Endothelial cell of umbilical vein (primary cell): Measurements from ENCODE around the gene PPFIA1. TPM values are rescaled to one million over a fixed set of nuclear protein-coding genes. Genes with fewer than 3 reads are reported as not detected.

Experiments used
- BruUV-seq: library from RNA; stranded (reverse); fragments of 400-500 nt; replicated peaks from 2 replicates; lab custom pipeline; 2021; lab: Mats Ljungman, UMichigan
- CTCF ChIA-PET: fragments of 300-600, 350-600 bp; sonication (Branson Sonifier 250); formaldehyde crosslinking; loops from one replicate; lab custom pipeline; 2021; ENCODE audit warnings: antibody characterized with exemption, inconsistent platforms; lab: Charles Lee
- POLR2A ChIA-PET: fragments of 300-600, 350-600 bp; sonication (Branson Sonifier 250); formaldehyde crosslinking; loops from one replicate; lab custom pipeline; 2021; ENCODE audit warnings: antibody characterized with exemption, inconsistent platforms; lab: Charles Lee
- DNase-seq: peaks from one replicate; pipeline ENCODE4 v3.0.0-alpha.2; 2011; ENCODE audit warnings: low read depth, low spot score
- FAIRE-seq: peaks from 2 replicates; lab custom pipeline; 2011; peaks lifted over from hg19 to GRCh38; lab: Jason Lieb, UNC
- H2AFZ ChIP-seq: 2 replicates; pipeline ENCODE4 v1.6.0; 2012; ENCODE audit warnings: low read depth, low read length, control low read depth, inconsistent platforms
- H3K27ac ChIP-seq: 2 replicates; pipeline ENCODE4 v1.5.1; 2011; ENCODE audit warnings: low read depth, mild to moderate bottlenecking, control low read depth, low read length, moderate library complexity; ENCODE audit not compliant: insufficient read depth
- H3K27me3 ChIP-seq, 2 experiments: 2 replicates each; pipeline versions ENCODE4 v1.6.0 to v1.6.1; 2011; ENCODE audit warnings: low read length in 2 of 2, mixed read lengths in 1 of 2; ENCODE audit not compliant: control insufficient read depth in 2 of 2, insufficient read depth in 2 of 2
- H3K36me3 ChIP-seq, 2 experiments: 2 replicates in 1 of 2; 3 replicates in 1 of 2; pipeline ENCODE4 v1.5.1; 2011; ENCODE audit warnings: low read length in 2 of 2, mild to moderate bottlenecking in 1 of 2, moderate library complexity in 1 of 2; ENCODE audit not compliant: control insufficient read depth in 2 of 2, insufficient read depth in 2 of 2; ENCODE audit errors: extremely low read depth in 1 of 2
- H3K4me1 ChIP-seq: 3 replicates; pipeline ENCODE4 v1.5.1; 2011; ENCODE audit warnings: mild to moderate bottlenecking, low read length; ENCODE audit not compliant: control insufficient read depth, insufficient read depth; ENCODE audit errors: extremely low read depth
- H3K4me2 ChIP-seq: 2 replicates; pipeline ENCODE4 v1.6.1; 2011; ENCODE audit warnings: low read length, control low read depth, mixed read lengths; ENCODE audit not compliant: insufficient read depth
- H3K4me3 ChIP-seq, 3 experiments: fragments of 200-600 bp in 1 of 3; sonication (generic), shearing (Covaris generic) in 1 of 3; replicated peaks in 1 of 3; 2 replicates each; pipeline ENCODE4 v1.5.1; 2011 to 2016; ENCODE audit warnings: control low read depth in 3 of 3, low read length in 3 of 3, mild to moderate bottlenecking in 2 of 3, inconsistent platforms in 1 of 3, low read depth in 1 of 3, moderate library complexity in 1 of 3; ENCODE audit not compliant: insufficient read depth in 1 of 3
- H3K79me2 ChIP-seq: 2 replicates; pipeline ENCODE4 v1.6.0; 2012; ENCODE audit warnings: low read length, inconsistent platforms; ENCODE audit not compliant: control insufficient read depth, insufficient read depth
- H3K9ac ChIP-seq: replicated peaks from 2 replicates; pipeline ENCODE3; 2011; ENCODE audit warnings: low read length, control low read depth; ENCODE audit not compliant: insufficient read depth; ENCODE audit errors: extremely low read depth
- H3K9me1 ChIP-seq: replicated peaks from 3 replicates; pipeline ENCODE4 v1.6.0; 2011; ENCODE audit warnings: mild to moderate bottlenecking, low read length; ENCODE audit not compliant: control insufficient read depth, insufficient read depth; ENCODE audit errors: extremely low read depth
- H3K9me3 ChIP-seq: replicated peaks from 2 replicates; pipeline ENCODE4 v1.5.1; 2012; ENCODE audit warnings: low read length, inconsistent platforms; ENCODE audit not compliant: control insufficient read depth, insufficient read depth
- H4K20me1 ChIP-seq: replicated peaks from 2 replicates; pipeline ENCODE3; 2011; ENCODE audit warnings: mild to moderate bottlenecking, low read length; ENCODE audit not compliant: control insufficient read depth, insufficient read depth; ENCODE audit errors: extremely low read depth
- EZH2 ChIP-seq: IDR thresholded peaks from 2 replicates; pipeline ENCODE4 v1.6.1; 2012; ENCODE audit warnings: borderline replicate concordance, low read depth, mild to moderate bottlenecking, moderate library complexity, low read length, inconsistent platforms; ENCODE audit not compliant: severe bottlenecking
- FOS ChIP-seq: IDR thresholded peaks from 2 replicates; pipeline ENCODE4 v1.6.1; 2011; ENCODE audit warnings: mild to moderate bottlenecking, low read length, moderate library complexity, borderline replicate concordance; ENCODE audit not compliant: insufficient read depth
- GATA2 ChIP-seq: IDR thresholded peaks from 2 replicates; pipeline ENCODE4 v1.7.0; 2011; ENCODE audit warnings: low read depth, mild to moderate bottlenecking, moderate library complexity, mixed read lengths, low read length; ENCODE audit not compliant: insufficient read length, insufficient read depth
- JUN ChIP-seq: IDR thresholded peaks from 2 replicates; pipeline ENCODE4 v1.6.1; 2011; ENCODE audit warnings: borderline replicate concordance, low read depth; ENCODE audit not compliant: insufficient read length, insufficient read depth
- MYC ChIP-seq: IDR thresholded peaks from one replicate; pipeline ENCODE4 v1.6.1; 2011; ENCODE audit warnings: mild to moderate bottlenecking, low read depth, low read length
- POLR2A ChIP-seq: IDR thresholded peaks from 2 replicates; pipeline ENCODE4 v1.6.1; 2012; ENCODE audit warnings: low read depth, mild to moderate bottlenecking, control low read depth, low read length
- POLR2AphosphoS5 ChIP-seq: IDR thresholded peaks from 2 replicates; pipeline ENCODE4 v1.6.1; 2012; ENCODE audit warnings: low read depth, mild to moderate bottlenecking, control low read depth, low read length, moderate library complexity; ENCODE audit not compliant: insufficient read depth
- dilution Hi-C: fragments of 300-500 bp; cut with MboI; formaldehyde crosslinking; loops from one replicate; pipeline ENCODE4 v1.15.0; 2019; ENCODE audit warnings: low sequenced_read_pairs; ENCODE audit not compliant: extremely low pct_ligation_motif_present
- intact Hi-C: fragments of 100-400 bp; cut with micrococcal nuclease; formaldehyde crosslinking; loops from one replicate; pipeline ENCODE4 v1.10.0; 2022
- polyA plus RNA-seq, 4 experiments: library from polyadenylated mRNA; depleted of rRNA in 3 of 4; stranded (reverse) in 3 of 4; unstranded in 1 of 4; fragments of >200 nt; gene quantifications; 2 replicates each; pipeline versions ENCODE4 v1.2.1 to v1.2.3, GENCODE V29; 2011 to 2012; ENCODE audit warnings: missing spikeins in 1 of 4
- total RNA-seq: library from RNA; stranded (reverse); gene quantifications from 2 replicates; pipeline ENCODE4 v1.2.3, GENCODE V29; 2021
- TF ChIP-seq, protein P1 (sequence below): IDR thresholded peaks from 2 replicates; pipeline ENCODE4 v1.6.1; 2011; ENCODE audit not compliant: insufficient read depth, insufficient read length
- TF ChIP-seq, protein P2 (sequence below), 2 donors: IDR thresholded peaks; 1 replicate in 1 of 2; 2 replicates in 1 of 2; pipeline ENCODE4 v1.5.1; 2011; ENCODE audit warnings: low read length in 2 of 2, mild to moderate bottlenecking in 2 of 2, moderate library complexity in 2 of 2, control low read depth in 1 of 2, inconsistent platforms in 1 of 2, low read depth in 1 of 2; ENCODE audit not compliant: insufficient read depth in 1 of 2; ENCODE audit errors: extremely low read depth in 1 of 2

The PPFIA1 gene
- total and polyA plus RNA-seq, 2 donors (not counting 3 experiments of a cell fraction or from before 2014, with no cell fraction given): 44.3 to 60.9 TPM

DNA sequence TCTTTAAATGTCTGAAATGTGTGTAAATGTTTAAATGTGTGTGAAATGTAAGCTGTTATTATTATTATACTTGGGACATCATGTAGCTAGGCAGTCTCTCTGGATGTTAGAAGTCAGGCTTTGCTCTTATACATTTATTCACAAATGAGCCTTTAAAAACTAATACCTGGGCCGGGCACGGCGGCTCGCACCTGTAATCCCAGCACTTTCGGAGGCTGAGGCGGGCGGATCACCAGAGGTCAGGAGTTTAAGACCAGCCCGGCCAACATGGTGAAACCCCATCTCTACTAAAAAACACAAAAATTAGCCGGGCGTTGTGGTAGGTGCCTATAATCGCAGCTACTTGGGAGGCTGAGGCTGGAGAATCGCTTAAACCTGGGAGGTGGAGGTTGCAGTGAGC lies 106.1 kb downstream of the PPFIA1 start:
- Histone ChIP-seq H3K4me3 (no peak overlapping the region), H3K4me2 (no peak overlapping the region), H3K9ac (no peak overlapping the region), H3K27me3 (no peaks in the 10 kb centered on the region), H3K27ac (no peak overlapping the region), H3K4me1 (no peaks in the 10 kb centered on the region), H3K9me1 (no peaks in the 10 kb centered on the region), H4K20me1 (no peaks in the 10 kb centered on the region), H3K36me3 (peaks cover 10 to 19% of the 10 kb centered on the region in 2 experiments), H3K79me2 (no peaks in the 10 kb centered on the region), H3K9me3 (no peaks in the 10 kb centered on the region), H2AFZ (no peak overlapping the region)
- no TSS peak for BruUV-seq
- TF ChIP-seq, protein P1, sequence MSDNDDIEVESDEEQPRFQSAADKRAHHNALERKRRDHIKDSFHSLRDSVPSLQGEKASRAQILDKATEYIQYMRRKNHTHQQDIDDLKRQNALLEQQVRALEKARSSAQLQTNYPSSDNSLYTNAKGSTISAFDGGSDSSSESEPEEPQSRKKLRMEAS: no peak
- TF ChIP-seq GATA2: no peak
- TF ChIP-seq, protein P2, sequence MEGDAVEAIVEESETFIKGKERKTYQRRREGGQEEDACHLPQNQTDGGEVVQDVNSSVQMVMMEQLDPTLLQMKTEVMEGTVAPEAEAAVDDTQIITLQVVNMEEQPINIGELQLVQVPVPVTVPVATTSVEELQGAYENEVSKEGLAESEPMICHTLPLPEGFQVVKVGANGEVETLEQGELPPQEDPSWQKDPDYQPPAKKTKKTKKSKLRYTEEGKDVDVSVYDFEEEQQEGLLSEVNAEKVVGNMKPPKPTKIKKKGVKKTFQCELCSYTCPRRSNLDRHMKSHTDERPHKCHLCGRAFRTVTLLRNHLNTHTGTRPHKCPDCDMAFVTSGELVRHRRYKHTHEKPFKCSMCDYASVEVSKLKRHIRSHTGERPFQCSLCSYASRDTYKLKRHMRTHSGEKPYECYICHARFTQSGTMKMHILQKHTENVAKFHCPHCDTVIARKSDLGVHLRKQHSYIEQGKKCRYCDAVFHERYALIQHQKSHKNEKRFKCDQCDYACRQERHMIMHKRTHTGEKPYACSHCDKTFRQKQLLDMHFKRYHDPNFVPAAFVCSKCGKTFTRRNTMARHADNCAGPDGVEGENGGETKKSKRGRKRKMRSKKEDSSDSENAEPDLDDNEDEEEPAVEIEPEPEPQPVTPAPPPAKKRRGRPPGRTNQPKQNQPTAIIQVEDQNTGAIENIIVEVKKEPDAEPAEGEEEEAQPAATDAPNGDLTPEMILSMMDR (IDR thresholded peaks at IDR 0.05; ENCODE audit: extremely low read depth in 1 of 2, insufficient read depth in 1 of 2, low read depth in 1 of 2, low read length in 2 of 2): no peak
- TF ChIP-seq FOS: no peak
- TF ChIP-seq POLR2AphosphoS5: no peak
- TF ChIP-seq EZH2: no peak
- no peak for TF ChIP-seq POLR2A
- TF ChIP-seq JUN: no peak
- no peak for TF ChIP-seq MYC
- DNase-seq (no peak), FAIRE-seq (no peak)
- intact Hi-C loops (no loop called here), dilution Hi-C loops (no loop called here)
- ChIA-PET POLR2A (no interaction called here), CTCF (no interaction called here)
